A549 (cell line): Measurements from ENCODE around the gene RAB8B. TPM values are rescaled to one million over a fixed set of nuclear protein-coding genes. Genes with fewer than 3 reads are reported as not detected.

Experiments
- ATAC-seq, 2 experiments: fragments of 200-7000 bp in 1 of 2; fragments of >200 bp in 1 of 2; cut with Nextera tagmentation in 1 of 2; cut with Tn5 transposase in 1 of 2; 3 replicates each; pipeline versions ENCODE4 v1.8.0 to v1.9.1; 2018 to 2020; ENCODE audit warnings: mild to moderate bottlenecking in 1 of 2, moderate library complexity in 1 of 2
- CTCF ChIA-PET: fragments of 300-600 bp; sonication (Branson Sonifier 250); formaldehyde crosslinking; extraction: SDS; loops from one replicate; lab custom pipeline; 2021; ENCODE audit warnings: antibody characterized with exemption, inconsistent platforms; lab: Yijun Ruan, JAX
- POLR2A ChIA-PET: fragments of 350-600 bp; formaldehyde crosslinking; extraction: SDS; loops from one replicate; lab custom pipeline; 2021; ENCODE audit warnings: antibody characterized with exemption, inconsistent platforms; lab: Yijun Ruan, JAX
- DNase-seq, 2 experiments: peaks; one replicate each; pipeline versions ENCODE4 v3.0.0 to v3.0.0-alpha.2; 2011 to 2016; ENCODE audit warnings: low read depth in 1 of 2, low spot score in 1 of 2
- FAIRE-seq: peaks from 2 replicates; lab custom pipeline; 2011; peaks lifted over from hg19 to GRCh38; lab: Jason Lieb, UNC
- H3K27ac ChIP-seq, 2 experiments: fragments of >200 bp; sonication (Bioruptor Twin); formaldehyde crosslinking; 3 replicates each; pipeline ENCODE4 v1.5.1; 2016 to 2017
- H3K4me1 ChIP-seq: fragments of >200 bp; sonication (Bioruptor Twin); formaldehyde crosslinking; 3 replicates; pipeline ENCODE4 v1.6.1; 2016
- H3K4me2 ChIP-seq: fragments of >200 bp; sonication (Bioruptor Twin); formaldehyde crosslinking; 3 replicates; pipeline ENCODE4 v1.6.1; 2016
- H3K4me3 ChIP-seq: fragments of >200 bp; sonication (Bioruptor Twin); formaldehyde crosslinking; 3 replicates; pipeline ENCODE4 v1.5.1; 2016
- H3K9me3 ChIP-seq: fragments of >200 bp; sonication (Bioruptor Twin); formaldehyde crosslinking; 3 replicates; pipeline ENCODE4 v1.6.1; 2016
- CBX2 ChIP-seq: fragments of 200-600 bp; sonication (generic); IDR thresholded peaks from 2 replicates; pipeline ENCODE4 v1.6.1; 2016; ENCODE audit warnings: low read depth, mild to moderate bottlenecking, borderline replicate concordance
- CBX8 ChIP-seq: fragments of 200-600 bp; sonication (generic); IDR thresholded peaks from 2 replicates; pipeline ENCODE4 v1.6.1; 2016
- CEBPB ChIP-seq, 2 experiments: fragments of >200 bp in 1 of 2; sonication (Bioruptor Twin) in 1 of 2; formaldehyde crosslinking in 1 of 2; IDR thresholded peaks; 2 replicates each; pipeline ENCODE4 v1.6.1; 2012 to 2016
- CHD2 ChIP-seq: fragments of 150-350 bp; IDR thresholded peaks from 2 replicates; pipeline ENCODE4 v1.6.1; 2014; ENCODE audit warnings: low read length; ENCODE audit not compliant: partially characterized antibody
- CHD4 ChIP-seq: fragments of 200-600 bp; sonication (generic); IDR thresholded peaks from 2 replicates; pipeline ENCODE4 v1.6.1; 2016; ENCODE audit warnings: antibody characterized with exemption, mild to moderate bottlenecking, borderline replicate concordance
- EHF ChIP-seq: fragments of 250-450 bp; sonication (Bioruptor Pico); IDR thresholded peaks from 2 replicates; pipeline ENCODE4 v1.5.0; 2020; ENCODE audit warnings: mild to moderate bottlenecking
- EHMT2 ChIP-seq: fragments of 200-600 bp; sonication (generic); IDR thresholded peaks from 2 replicates; pipeline ENCODE4 v1.6.1; 2016; ENCODE audit warnings: antibody characterized with exemption, low read depth, mild to moderate bottlenecking, moderate library complexity
- EP300 ChIP-seq, 2 experiments: fragments of >200 bp; sonication (Bioruptor Twin); formaldehyde crosslinking; IDR thresholded peaks; 2 replicates in 1 of 2; 3 replicates in 1 of 2; pipeline ENCODE4 v1.6.1; 2016 to 2017
- ESRRA ChIP-seq: fragments of 150-350 bp; IDR thresholded peaks from 2 replicates; pipeline ENCODE4 v1.6.1; 2014; ENCODE audit warnings: mild to moderate bottlenecking, low read length, borderline replicate concordance
- GATA3 ChIP-seq: IDR thresholded peaks from 2 replicates; pipeline ENCODE4 v1.6.1; 2012; ENCODE audit warnings: borderline replicate concordance
- HOXA7 ChIP-seq: fragments of 250-450 bp; sonication (Bioruptor Pico); IDR thresholded peaks from 2 replicates; pipeline ENCODE4 v1.5.0; 2020; ENCODE audit warnings: mild to moderate bottlenecking, moderate library complexity
- HOXB13 ChIP-seq: fragments of 250-450 bp; sonication (Bioruptor Pico); IDR thresholded peaks from 2 replicates; pipeline ENCODE4 v1.5.0; 2020; ENCODE audit warnings: low read depth, mild to moderate bottlenecking, moderate library complexity
- HOXB5 ChIP-seq: fragments of 250-450 bp; sonication (Bioruptor Pico); IDR thresholded peaks from 2 replicates; pipeline ENCODE4 v1.5.0; 2020; ENCODE audit warnings: mild to moderate bottlenecking, moderate library complexity
- JUN ChIP-seq, 2 experiments: fragments of >200 bp; sonication (Bioruptor Twin); formaldehyde crosslinking; IDR thresholded peaks; 2 replicates in 1 of 2; 3 replicates in 1 of 2; pipeline ENCODE4 v1.6.1; 2016 to 2017
- MAZ ChIP-seq: fragments of 150-350 bp; IDR thresholded peaks from 2 replicates; pipeline ENCODE4 v1.6.1; 2014; ENCODE audit warnings: antibody characterized with exemption, low read depth, low read length, borderline replicate concordance
- NPAS2 ChIP-seq: fragments of 250-450 bp; sonication (Bioruptor Pico); IDR thresholded peaks from 2 replicates; pipeline ENCODE4 v1.8.0; 2022; ENCODE audit warnings: mild to moderate bottlenecking, moderate library complexity, borderline replicate concordance
- NR3C1 ChIP-seq: fragments of >200 bp; sonication (Bioruptor Twin); formaldehyde crosslinking; IDR thresholded peaks from 3 replicates; pipeline ENCODE4 v1.6.1; 2017
- PHF8 ChIP-seq: fragments of 200-600 bp; sonication (generic); IDR thresholded peaks from 2 replicates; pipeline ENCODE4 v1.6.1; 2016; ENCODE audit warnings: low read depth, mild to moderate bottlenecking, antibody characterized with exemption, moderate library complexity, borderline replicate concordance
- POLR2AphosphoS2 ChIP-seq: conservative IDR thresholded peaks from 2 replicates; pipeline ENCODE4 v1.6.1; 2012; ENCODE audit warnings: low read length, improper control_type of control experiment, inconsistent platforms
- RAD21 ChIP-seq, 2 experiments: fragments of >200 bp in 1 of 2; sonication (Bioruptor Twin) in 1 of 2; formaldehyde crosslinking in 1 of 2; IDR thresholded peaks in 1 of 2; conservative IDR thresholded peaks in 1 of 2; 2 replicates in 1 of 2; 3 replicates in 1 of 2; pipeline ENCODE4 v1.6.1; 2012 to 2018; ENCODE audit warnings: inconsistent platforms in 1 of 2
- RARB ChIP-seq: fragments of 250-450 bp; sonication (Bioruptor Pico); IDR thresholded peaks from 2 replicates; pipeline ENCODE4 v1.8.0; 2021; ENCODE audit warnings: mild to moderate bottlenecking, moderate library complexity
- RCOR1 ChIP-seq: fragments of 150-350 bp; IDR thresholded peaks from 2 replicates; pipeline ENCODE4 v1.6.1; 2014; ENCODE audit warnings: antibody characterized with exemption, low read length, low read depth
- RNF2 ChIP-seq: fragments of 200-600 bp; sonication (generic); IDR thresholded peaks from 2 replicates; pipeline ENCODE4 v1.6.1; 2016; ENCODE audit warnings: low read depth, mild to moderate bottlenecking, antibody characterized with exemption, moderate library complexity, borderline replicate concordance
- SREBF2 ChIP-seq: fragments of 450-650 bp; IDR thresholded peaks from 2 replicates; pipeline ENCODE4 v1.6.1; 2014; ENCODE audit warnings: mild to moderate bottlenecking, moderate library complexity
- TP53 ChIP-seq: fragments of 250-450 bp; sonication (Bioruptor Pico); IDR thresholded peaks from 2 replicates; pipeline ENCODE4 v1.5.0; 2021; ENCODE audit warnings: mild to moderate bottlenecking, moderate library complexity
- ZC3H11A ChIP-seq: fragments of 450-650 bp; IDR thresholded peaks from 2 replicates; pipeline ENCODE4 v1.6.1; 2014; ENCODE audit warnings: antibody characterized with exemption, mild to moderate bottlenecking
- ZNF302 ChIP-seq: fragments of 250-450 bp; sonication (Bioruptor Pico); IDR thresholded peaks from 2 replicates; pipeline ENCODE4 v1.9.0; 2021; ENCODE audit warnings: inconsistent platforms, mild to moderate bottlenecking, moderate library complexity
- WGBS: methylation state at CpG from one replicate; pipeline ENCODE4 v1.1.6; 2017; ENCODE audit errors: missing lambda C conversion rate; 5-methylcytosine and 5-hydroxymethylcytosine counted together
- polyA plus RNA-seq, 4 experiments: library from polyadenylated mRNA; depleted of rRNA in 3 of 4; stranded (reverse); fragments of >200 nt; fragmentation: RNase III in 1 of 4; extraction: RNeasy Plus Mini Kit Qiagen cat#74134 plus additional on column Dnase treatment in 1 of 4; gene quantifications; 2 replicates in 3 of 4; 3 replicates in 1 of 4; pipeline ENCODE4 v1.2.3, GENCODE V29; 2011 to 2017
- TF ChIP-seq, protein P1 (sequence below): fragments of >200 bp; sonication (Bioruptor Twin); formaldehyde crosslinking; IDR thresholded peaks from 3 replicates; pipeline ENCODE4 v1.5.1; 2016
- TF ChIP-seq, protein P2 (sequence below): fragments of 250-450 bp; sonication (Bioruptor Pico); IDR thresholded peaks from 2 replicates; pipeline ENCODE4 v1.5.0; 2020; ENCODE audit warnings: low read depth, mild to moderate bottlenecking, moderate library complexity
- TF ChIP-seq, protein P3 (sequence below): fragments of >200 bp; sonication (Bioruptor Twin); formaldehyde crosslinking; IDR thresholded peaks from 2 replicates; pipeline ENCODE4 v1.6.1; 2016

Gene RAB8B
- polyA plus RNA-seq, 2 of the 4 experiments (the other 2 are of a cell fraction), result 21.5 to 41.4 TPM

GRCh38 chr15:63244976-63245645, 55.7 kb downstream of the RAB8B start:
- Histone ChIP-seq H3K4me2 (no peak overlapping the region), H3K27ac (no peak overlapping the region)

GRCh38 chr15:63246691-63247469, 57.5 kb downstream of the RAB8B start:
- DNase-seq (peak in 1 of 2 experiments; percentile 70), ATAC-seq (peak; percentile 59 to 82; a peak in 4 of 6 replicates), FAIRE-seq (no peak)
- H3K4me3 ChIP-seq, result no peak overlapping the region
- peak overlapping the region; percentile 46 to 73 for H3K27ac ChIP-seq
- POLR2A ChIA-PET, result interaction anchor here (1.3 kb wide), 1 partner anchor 96 kb away, joined by 3 read pairs; no protein-coding TSS in a partner anchor
- WGBS, result 69% methylated on average over 5 of the region's 5 CpGs
- peaks cover 18% of the 10 kb centered on the region for H3K4me1 ChIP-seq
- CTCF ChIA-PET, result interaction anchor here (0.9 to 1.8 kb wide), 3 partner anchors 154 to 220 kb away, joined by 3 to 5 read pairs (median 4); no protein-coding TSS in a partner anchor
- H3K9me3 ChIP-seq, result 0 out of 3 replicates have a peak, but pooled peaks cover 3% of the 10 kb centered on the region
- peak overlapping the region; percentile 32; the same call in 2 of the 3 replicates for H3K4me2 ChIP-seq
- TF ChIP-seq ESRRA (no peak), JUN (IDR thresholded peaks at IDR 0.05) (peak; percentile 24 to 36; a peak in 1 of 5 replicates), TP53 (no peak), ZNF302 (CRISPR knock-in tag) (no peak), EP300 (IDR thresholded peaks at IDR 0.05) (peak in 1 of 2 experiments; percentile 32; a peak in 1 of 5 replicates), NR3C1 (no peak), RCOR1 (no peak), MAZ (no peak), HOXB13 (CRISPR knock-in tag) (no peak), POLR2AphosphoS2 (no peak), SREBF2 (no peak), NPAS2 (no peak), GATA3 (peak; percentile 51; the same call in 1 of the 2 replicates), EHMT2 (no peak), CHD4 (no peak), CBX8 (no peak), HOXB5 (CRISPR knock-in tag) (no peak), PHF8 (no peak), RARB (CRISPR knock-in tag) (0 out of 2 replicates have a peak, but pooled peaks have one; percentile 34), RAD21 (conservative IDR thresholded peaks at IDR 0.05 in 1 of 2, IDR thresholded peaks at IDR 0.05 in 1 of 2) (0 out of 5 replicates have a peak, but pooled peaks of 1 of the 2 experiments have one; percentile 11), RNF2 (no peak), CBX2 (no peak), ZC3H11A (no peak), CEBPB (IDR thresholded peaks at IDR 0.05) (peak; percentile 95 to 99), EHF (CRISPR knock-in tag) (no peak)
- TF ChIP-seq, protein P1, sequence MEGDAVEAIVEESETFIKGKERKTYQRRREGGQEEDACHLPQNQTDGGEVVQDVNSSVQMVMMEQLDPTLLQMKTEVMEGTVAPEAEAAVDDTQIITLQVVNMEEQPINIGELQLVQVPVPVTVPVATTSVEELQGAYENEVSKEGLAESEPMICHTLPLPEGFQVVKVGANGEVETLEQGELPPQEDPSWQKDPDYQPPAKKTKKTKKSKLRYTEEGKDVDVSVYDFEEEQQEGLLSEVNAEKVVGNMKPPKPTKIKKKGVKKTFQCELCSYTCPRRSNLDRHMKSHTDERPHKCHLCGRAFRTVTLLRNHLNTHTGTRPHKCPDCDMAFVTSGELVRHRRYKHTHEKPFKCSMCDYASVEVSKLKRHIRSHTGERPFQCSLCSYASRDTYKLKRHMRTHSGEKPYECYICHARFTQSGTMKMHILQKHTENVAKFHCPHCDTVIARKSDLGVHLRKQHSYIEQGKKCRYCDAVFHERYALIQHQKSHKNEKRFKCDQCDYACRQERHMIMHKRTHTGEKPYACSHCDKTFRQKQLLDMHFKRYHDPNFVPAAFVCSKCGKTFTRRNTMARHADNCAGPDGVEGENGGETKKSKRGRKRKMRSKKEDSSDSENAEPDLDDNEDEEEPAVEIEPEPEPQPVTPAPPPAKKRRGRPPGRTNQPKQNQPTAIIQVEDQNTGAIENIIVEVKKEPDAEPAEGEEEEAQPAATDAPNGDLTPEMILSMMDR, result no peak
- TF ChIP-seq, protein P2, sequence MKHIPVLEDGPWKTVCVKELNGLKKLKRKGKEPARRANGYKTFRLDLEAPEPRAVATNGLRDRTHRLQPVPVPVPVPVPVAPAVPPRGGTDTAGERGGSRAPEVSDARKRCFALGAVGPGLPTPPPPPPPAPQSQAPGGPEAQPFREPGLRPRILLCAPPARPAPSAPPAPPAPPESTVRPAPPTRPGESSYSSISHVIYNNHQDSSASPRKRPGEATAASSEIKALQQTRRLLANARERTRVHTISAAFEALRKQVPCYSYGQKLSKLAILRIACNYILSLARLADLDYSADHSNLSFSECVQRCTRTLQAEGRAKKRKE, result no peak
- TF ChIP-seq, protein P3, sequence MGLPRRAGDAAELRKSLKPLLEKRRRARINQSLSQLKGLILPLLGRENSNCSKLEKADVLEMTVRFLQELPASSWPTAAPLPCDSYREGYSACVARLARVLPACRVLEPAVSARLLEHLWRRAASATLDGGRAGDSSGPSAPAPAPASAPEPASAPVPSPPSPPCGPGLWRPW, result peak; percentile 97; the same call in 1 of the 2 replicates

More at GRCh38 chr15:63244976-63245645, 55.7 kb downstream of the RAB8B start:
- TF ChIP-seq HOXA7 (no peak), CHD2 (no peak), POLR2AphosphoS2 (no peak), RAD21 (conservative IDR thresholded peaks at IDR 0.05 in 1 of 2, IDR thresholded peaks at IDR 0.05 in 1 of 2) (no peak), RARB (CRISPR knock-in tag) (no peak)
- TF ChIP-seq, protein P2, result no peak
- TF ChIP-seq, protein P3, result no peak
- TF ChIP-seq, all 56 proteins: peak for 0
- no peak for DNase-seq
- POLR2A ChIA-PET, result no interaction called here
- Histone ChIP-seq H3K4me3 (no peak overlapping the region), H3K4me1 (peaks cover 18% of the 10 kb centered on the region), H3K9me3 (0 out of 3 replicates have a peak, but pooled peaks cover 3% of the 10 kb centered on the region)
- FAIRE-seq, result no peak
- WGBS, result 88% methylated on average over 5 of the region's 5 CpGs
- CTCF ChIA-PET, result interaction anchor here (1.0 to 1.1 kb wide), 3 partner anchors 17 to 823 kb away, joined by 3 read pairs; no protein-coding TSS in a partner anchor
- ATAC-seq, result no peak
